PC-3 (cell line): ENCODE results near the gene WDR62.

ENCODE experiments used
- EZH2 ChIP-seq: fragments of 300-600 bp; sonication (generic); IDR thresholded peaks from one replicate; pipeline ENCODE4 v1.6.1; 2017; ENCODE audit warnings: antibody characterized with exemption, mild to moderate bottlenecking, low read length; ENCODE audit not compliant: unreplicated experiment
- EZH2phosphoT487 ChIP-seq: fragments of 300-600 bp; sonication (generic); IDR thresholded peaks from 2 replicates; pipeline ENCODE4 v1.6.1; 2018; ENCODE audit warnings: mild to moderate bottlenecking, antibody characterized with exemption, low read length, borderline replicate concordance

GRCh38 chr19:36108684-36109083 is 54.0 kb downstream of the WDR62 start:
- TF ChIP-seq EZH2 (no peak), EZH2phosphoT487 (no peak)
